Hepatocyte (in vitro differentiated cells): Measurements from ENCODE around the gene GNPAT.

Experiments
- EZH2phosphoT487 ChIP-seq: fragments of 200-600 bp; sonication (generic); IDR thresholded peaks from one replicate; pipeline ENCODE4 v1.6.1; 2018; ENCODE audit warnings: antibody characterized with exemption, mild to moderate bottlenecking, low read depth, moderate library complexity; ENCODE audit not compliant: unreplicated experiment, severe bottlenecking
- TF ChIP-seq, protein P1 (sequence below): fragments of 200-600 bp; sonication (generic); IDR thresholded peaks from 2 replicates; pipeline ENCODE4 v1.5.1; 2016; ENCODE audit warnings: antibody characterized with exemption, mild to moderate bottlenecking; ENCODE audit not compliant: poor library complexity

DNA sequence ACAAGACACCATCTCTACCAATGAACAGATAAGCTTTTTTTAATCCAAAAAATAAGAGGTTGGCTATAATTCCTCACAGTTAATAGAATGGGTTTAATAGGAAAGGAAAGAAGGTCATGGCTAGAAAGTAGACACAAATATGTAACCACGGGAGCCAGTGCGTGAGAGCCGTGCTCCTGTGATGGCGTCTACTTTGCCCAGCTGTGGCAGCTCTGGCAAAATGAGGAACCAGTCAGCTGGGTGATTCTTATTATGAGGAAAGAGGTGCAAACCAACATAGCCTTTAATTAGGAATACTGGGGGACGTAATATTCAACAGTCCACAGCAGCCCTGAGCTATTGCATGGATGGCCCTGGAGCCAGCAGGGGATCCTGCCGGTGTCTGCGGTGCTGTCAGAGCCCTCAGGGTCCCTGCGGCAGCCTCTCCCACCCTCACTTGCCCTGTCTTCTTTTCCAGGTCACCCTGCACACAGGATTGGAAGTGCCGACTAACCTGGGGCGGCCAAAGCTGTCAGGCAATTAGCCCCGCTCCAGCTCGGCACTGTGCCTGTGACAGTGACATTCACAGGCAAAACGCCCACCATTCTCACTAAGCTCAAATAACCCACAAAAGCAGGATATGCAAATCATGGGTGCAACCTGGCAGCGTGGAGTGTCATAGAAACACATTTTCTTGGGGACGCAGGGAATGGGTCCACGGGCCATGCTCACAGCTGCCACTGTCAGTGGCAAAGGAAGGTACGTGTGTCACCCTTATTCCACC, 25.9 kb upstream of the GNPAT start:
- TF ChIP-seq, protein P1, sequence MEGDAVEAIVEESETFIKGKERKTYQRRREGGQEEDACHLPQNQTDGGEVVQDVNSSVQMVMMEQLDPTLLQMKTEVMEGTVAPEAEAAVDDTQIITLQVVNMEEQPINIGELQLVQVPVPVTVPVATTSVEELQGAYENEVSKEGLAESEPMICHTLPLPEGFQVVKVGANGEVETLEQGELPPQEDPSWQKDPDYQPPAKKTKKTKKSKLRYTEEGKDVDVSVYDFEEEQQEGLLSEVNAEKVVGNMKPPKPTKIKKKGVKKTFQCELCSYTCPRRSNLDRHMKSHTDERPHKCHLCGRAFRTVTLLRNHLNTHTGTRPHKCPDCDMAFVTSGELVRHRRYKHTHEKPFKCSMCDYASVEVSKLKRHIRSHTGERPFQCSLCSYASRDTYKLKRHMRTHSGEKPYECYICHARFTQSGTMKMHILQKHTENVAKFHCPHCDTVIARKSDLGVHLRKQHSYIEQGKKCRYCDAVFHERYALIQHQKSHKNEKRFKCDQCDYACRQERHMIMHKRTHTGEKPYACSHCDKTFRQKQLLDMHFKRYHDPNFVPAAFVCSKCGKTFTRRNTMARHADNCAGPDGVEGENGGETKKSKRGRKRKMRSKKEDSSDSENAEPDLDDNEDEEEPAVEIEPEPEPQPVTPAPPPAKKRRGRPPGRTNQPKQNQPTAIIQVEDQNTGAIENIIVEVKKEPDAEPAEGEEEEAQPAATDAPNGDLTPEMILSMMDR = no peak
- no peak for TF ChIP-seq EZH2phosphoT487
